ENCODE measurements around the gene TRIB2.

TRIB2 gene

GRCh38 chr2:12781329-12781728 is 64.6 kb downstream of the TRIB2 start:
- no peak for DNase-seq

GRCh38 chr2:12787891-12788801 is 71.4 kb downstream of the TRIB2 start:
- DNase-seq = no peak

- DNase-seq = no peak
These were observed 75.2 kb downstream of the TRIB2 start for GRCh38 chr2:12791906-12792305.

Data from hematopoietic multipotent progenitor cell treated with erythropoietin and hydrocortisone succinate and interleukin-3 and kit ligand, for 8 days (in vitro differentiated cells).